Activated CD4-positive, alpha-beta T cell treated with anti-CD3 and anti-CD28 coated beads for 24 hours (primary cell): ENCODE results near the gene ATXN1.

Experiments used
- DNase-seq, 2 donors: peaks; one replicate each; pipeline ENCODE4 v3.0.0-alpha.2; 2020; ENCODE audit warnings: low read depth in 2 of 2

Gene ATXN1

DNA sequence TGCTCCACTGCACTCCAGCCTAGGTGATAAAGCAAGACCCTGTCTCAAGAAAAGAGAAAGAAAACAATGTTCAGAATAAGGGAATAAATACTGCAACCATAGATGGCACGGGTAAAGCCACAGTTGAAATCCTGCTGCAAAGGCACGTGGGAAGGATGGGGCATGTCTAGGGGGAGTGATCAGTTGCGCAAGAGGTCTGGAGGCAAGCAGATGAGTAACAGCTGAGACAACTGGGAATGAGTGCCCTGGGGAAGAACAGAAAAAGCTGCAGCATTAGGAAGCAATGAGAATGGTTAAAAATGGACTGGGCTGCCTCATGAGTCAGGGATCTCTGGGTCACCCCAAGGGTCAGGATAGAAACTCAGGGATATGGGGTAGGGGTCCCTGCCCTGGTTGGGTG is 426.6 kb downstream of the ATXN1 start:
- no peak for DNase-seq

DNA sequence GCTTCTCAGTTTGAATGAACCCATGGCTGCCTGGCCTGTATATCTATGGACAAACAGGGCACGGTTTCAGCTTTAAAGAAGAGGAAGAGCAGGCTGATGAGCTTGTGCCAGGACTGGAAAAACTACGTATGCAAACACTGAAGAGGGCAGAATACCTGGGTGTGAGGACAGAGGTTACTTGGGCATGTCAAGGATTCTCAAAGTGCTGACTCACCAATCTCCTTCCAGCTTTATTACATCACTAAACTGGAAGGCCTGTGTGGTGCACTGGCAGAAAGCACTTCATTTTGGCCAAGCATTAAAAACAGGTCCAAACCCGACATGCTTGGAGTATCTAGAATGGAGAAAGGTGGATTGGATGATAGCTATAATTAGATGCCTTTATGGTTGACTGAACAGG is 427.7 kb downstream of the ATXN1 start:
- DNase-seq, result no peak

DNA sequence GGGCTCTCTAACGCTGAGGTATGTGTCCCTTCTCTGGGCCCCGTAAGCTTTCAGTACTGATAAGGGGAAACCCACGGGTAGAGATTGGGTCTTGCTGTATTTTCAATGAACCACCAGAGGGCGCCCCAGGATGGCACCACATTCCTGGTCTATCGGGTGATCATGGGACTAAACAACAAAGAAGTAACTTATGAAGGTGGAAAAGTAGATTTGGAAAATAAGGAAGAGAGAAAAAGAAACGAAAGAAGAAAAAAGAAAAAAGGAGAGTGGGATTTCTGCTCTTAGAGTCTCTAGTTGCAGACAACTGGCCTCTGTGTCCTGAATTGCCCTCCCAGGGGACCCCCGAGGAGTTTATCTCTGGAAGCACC is 429.1 kb downstream of the ATXN1 start:
- peak; percentile 77 to 82 for DNase-seq

DNA sequence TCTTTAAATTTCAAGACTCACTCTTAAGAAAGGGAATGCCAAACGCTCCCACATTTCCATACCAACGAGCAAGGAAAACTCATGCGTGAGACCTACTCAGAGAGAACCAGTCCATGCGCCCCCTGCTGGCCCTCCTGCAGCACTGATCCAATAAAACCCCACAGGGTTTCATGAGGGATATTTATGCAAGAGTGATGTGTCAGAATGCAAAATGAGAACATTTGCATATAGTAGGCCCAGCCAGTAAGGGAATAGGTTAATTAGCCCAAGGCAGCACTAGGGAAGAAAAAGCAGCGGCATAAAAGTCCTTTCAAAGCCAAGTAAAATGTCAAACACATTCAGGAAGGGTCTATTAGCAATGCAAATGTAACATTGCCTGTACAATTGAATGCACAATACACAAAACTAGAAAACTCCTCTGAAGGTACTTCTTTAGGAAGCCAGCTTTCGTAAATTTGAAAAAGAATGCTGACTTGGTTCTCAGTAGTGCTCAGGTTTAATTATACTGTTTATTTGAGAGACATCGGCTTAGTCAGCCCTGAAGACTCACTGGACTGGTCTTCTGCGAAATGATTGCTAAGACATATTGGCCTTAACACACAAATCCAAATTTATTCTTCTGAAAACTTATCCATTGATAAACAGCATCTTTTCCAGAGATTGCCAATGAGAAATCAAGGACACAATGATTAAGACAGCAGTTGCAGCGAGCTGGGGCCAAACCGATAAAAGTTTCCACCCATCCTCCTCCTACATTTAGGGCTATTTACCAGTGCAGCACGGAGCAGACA is 429.7 kb downstream of the ATXN1 start:
- DNase-seq, result peak; percentile 49 to 57

DNA sequence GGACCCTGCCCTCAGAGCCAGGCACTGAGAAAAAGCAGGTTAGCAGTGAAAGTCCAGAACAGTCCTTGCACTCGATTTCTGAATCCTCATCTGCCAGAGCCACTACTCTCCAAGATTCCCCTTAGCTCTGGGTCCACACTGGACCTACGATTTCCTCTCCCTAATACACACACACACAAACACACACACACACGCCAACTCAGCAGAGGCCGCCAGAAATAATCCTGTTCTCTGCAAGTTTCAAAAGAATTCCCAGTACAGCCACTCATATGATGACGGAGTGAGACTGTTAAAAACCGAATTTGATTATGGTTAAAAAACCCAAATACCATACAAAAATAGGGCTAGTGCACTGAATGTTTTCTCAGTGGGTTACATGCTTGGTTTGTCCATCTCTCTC is 432.0 kb downstream of the ATXN1 start:
- no peak for DNase-seq

DNA sequence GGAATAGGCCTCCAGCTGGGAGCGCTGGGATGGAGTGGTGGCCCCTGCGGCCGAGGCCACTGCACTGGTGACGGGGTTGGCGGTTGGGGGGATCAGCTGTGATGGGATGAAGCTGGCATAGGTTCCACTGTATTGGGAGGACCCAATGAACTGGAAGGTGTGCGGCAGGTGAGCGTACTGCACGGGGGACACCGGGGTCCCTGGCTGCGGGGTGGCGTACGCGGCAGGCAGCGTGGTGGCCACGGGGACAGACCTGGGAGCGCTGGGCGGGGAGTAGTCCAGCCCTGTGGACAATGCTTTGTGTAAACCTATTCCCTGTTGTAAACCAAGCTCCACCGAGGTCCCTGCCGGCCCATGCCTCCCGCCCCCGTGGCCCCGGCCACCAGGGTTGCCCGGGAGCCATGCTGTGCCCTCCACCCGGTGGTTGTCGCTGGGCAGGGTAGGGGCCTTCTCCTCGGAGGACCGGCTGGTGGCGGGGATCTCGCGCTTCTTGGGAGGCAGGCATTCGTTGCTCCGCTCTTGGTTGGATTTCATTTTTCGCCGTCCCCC is 433.4 kb downstream of the ATXN1 start:
- DNase-seq, result no peak

DNA sequence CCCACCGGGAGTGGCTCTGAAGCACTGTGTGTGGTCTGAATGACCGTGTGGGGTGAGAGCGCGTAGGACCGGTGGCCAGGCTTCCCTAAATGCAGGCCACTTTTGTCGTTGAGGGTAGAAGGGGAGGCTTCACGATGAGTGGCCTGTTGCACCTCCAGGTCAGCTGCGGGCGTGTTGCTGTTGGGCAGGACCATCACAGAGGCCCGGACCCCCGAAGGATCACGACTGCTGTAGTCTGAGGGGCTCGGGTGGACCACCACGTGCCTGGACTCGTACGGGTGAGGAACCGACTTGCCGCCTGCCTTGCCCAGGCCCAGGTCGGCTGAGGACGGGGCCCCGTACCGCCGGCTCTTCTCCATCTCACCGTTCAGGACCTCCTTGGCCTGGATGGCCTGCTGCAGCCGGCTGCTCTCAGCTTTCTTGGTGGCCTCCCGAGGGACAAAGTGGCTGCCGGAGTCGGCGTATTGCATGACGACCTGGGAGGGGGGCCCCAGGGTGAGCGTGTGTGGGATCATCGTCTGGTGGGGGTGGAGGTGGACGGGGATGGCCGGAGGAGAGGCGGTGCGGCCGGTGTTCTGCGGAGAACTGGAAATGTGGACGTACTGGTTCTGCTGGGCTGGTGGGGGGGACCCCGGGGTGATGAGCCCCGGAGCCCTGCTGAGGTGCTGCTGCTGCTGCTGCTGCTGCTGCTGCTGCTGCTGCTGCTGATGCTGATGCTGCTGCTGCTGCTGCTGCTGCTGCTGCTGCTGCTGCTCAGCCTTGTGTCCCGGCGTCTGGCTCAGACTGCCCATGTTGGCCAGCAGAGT is 434.1 kb downstream of the ATXN1 start:
- DNase-seq, result no peak

DNA sequence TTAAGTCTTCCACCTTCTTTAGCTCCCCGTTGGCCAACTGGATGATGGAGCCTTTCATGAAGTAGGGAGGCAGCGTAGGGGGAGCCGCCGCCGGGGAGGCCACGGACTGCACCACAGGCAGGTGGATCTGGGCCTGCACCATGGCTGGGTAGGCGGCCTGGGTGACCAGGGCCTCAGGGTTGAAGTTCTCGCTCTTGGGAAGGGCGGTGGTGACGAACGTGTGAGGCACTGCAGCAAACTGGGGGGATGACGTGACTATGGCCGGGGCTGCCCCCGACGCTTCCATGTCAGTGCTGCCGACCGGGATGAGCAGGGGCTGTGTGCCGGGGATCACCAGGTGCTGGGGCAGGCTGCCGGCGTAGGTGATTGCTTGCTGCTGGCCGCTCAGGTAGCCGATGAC is 434.7 kb downstream of the ATXN1 start:
- DNase-seq, result no peak

DNA sequence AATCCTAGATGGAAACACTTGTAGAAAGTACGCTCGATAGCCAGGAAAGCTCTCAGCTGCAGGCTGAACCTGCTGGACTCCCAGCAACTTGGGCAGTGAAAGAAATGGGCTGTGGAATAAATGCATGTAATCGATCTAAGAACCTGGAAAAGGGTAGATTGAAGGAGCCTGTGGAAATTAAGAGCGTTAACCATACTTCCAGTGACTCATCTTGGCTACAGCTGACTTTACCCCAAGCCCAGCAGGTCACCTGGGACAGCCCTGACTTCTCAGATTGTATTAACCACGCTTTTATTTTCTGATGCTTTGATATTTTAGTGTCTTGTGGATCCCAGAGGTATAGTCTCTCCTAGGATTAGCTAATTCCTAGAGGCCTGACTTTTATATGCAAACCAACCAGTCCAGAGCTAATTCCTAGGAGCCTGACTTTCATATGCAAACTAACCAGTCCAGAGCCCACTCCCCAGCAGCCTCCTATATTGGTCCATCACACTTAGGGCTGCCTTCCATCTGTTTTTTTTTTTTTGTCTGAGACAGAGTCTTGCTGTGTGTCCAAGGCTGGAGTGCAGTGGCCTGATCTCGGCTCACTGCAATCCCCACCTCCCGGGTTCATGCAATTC is 436.5 kb downstream of the ATXN1 start:
- no peak for DNase-seq

DNA sequence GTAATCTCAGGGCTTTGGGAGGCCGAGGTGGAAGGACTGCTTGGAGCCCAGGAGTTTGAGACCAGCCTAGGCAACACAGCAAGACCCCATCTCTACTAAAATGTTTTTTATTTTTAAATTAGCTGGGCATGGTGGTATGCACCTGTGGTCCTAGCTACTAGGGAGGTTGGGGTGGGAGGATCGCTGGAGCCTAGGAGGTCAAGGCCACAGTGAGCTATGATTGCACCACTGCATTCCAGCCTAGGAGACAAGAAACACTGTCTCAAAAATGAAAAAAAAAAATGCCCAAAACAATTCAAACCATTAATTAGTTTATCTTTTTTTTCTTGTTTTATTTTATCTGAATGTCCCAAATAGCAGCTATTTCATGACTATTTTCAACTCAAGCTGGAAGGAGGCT is 437.1 kb downstream of the ATXN1 start:
- DNase-seq, result no peak

DNA sequence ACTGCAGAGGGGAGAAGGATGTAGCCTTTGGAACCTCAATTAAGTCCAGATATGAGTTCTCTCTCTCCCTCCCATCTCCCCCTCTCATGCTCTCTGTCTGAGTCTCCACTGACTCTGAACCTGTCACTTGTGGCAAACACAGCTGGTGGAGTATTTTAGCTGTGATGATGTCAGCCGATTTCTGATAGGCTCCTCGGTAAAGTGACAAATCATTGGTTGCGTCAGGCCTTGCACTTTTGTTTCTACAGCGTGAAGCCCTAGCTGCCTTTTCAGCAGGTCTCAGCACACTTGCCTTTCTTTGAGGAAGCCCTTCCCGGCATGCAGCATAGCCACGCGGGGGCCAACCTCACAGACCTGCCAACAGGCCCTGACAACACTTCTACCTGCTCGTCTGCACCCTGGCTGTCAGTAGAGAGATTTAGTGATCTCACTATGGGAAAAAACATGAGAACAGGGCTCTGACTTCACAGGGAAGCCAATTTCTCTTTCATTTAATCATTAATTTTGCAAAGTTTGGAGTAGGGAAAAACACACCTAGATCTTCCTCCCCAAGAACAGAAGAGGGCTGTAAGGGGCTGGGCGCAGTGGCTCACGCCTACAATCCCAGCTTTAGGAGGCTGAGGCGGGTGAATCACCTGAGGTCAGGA is 438.5 kb downstream of the ATXN1 start:
- DNase-seq, result peak; percentile 38 to 62

DNA sequence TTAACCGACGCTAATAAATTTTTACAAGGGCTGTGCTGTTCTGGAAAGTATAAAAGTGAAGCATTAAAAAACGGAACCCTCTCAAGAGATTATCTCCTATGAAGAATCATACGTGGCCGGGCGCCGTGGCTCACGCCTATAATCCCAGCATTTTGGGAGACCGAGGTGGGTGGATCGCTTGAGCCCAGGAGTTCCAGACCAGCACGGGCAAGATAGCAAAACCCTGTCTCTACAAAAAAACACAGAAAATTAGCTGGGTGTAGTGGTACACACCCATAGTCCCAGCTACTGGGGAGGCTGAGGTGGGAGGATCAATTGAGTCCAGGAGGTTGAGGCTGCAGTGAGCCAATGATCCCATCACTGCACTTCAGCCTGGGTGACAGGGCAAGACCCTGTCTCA is 439.4 kb downstream of the ATXN1 start:
- no peak for DNase-seq

DNA sequence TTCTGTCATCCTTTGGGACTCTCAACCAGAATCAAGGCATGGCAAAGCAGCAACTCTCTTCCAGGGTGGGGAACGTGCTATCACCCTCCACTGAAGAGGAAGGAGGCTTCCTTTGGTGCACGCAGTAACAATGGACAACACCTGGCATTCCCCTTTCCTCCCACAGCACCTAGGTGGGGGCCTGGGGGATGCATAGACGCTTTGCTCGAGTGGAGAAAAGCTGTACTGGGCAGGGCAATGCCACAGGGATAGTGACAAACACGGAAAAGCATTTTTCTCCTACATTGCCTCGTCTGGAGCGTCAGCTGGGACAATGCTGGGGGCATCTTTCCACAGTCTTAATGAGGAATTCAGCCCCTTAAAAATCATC is 439.9 kb downstream of the ATXN1 start:
- no peak for DNase-seq

DNA sequence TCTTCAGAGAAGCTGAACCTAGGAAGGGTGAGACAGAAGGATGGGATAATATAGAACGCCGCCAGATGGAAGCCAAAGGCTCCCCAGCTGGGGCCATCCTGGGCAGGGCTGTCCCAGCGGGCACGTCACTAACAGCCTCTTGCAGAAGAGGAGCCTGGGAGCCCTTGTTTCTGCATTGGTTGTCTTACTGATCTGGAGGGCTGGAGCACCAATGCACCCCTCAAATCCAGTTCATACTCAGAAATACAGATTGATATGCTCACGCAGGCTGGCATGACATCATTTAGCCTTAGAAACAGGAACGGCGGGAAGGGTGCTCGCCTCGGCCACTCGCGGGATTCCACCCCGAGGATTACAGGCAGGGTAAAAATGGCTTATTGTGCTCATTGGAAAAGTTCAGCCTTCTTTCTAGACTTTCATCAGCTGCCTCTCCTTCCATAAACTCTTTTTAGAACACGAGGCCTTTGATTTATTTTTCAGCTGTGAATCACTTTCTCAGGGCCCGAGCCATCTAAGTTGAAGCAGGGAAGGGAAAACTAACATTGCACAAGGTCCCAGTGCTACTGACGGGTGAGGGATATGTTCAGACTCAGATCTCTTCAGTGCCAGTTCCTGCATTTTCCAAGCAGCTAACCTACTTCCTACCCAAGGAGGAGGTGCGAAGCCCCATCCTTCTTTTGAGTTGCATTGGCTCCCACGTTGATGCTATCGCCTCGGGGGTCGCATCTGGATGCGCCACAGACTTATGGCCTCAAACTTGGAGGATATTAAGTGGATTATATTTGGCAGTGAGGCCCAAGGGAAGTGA is 440.5 kb downstream of the ATXN1 start:
- DNase-seq, result no peak

DNA sequence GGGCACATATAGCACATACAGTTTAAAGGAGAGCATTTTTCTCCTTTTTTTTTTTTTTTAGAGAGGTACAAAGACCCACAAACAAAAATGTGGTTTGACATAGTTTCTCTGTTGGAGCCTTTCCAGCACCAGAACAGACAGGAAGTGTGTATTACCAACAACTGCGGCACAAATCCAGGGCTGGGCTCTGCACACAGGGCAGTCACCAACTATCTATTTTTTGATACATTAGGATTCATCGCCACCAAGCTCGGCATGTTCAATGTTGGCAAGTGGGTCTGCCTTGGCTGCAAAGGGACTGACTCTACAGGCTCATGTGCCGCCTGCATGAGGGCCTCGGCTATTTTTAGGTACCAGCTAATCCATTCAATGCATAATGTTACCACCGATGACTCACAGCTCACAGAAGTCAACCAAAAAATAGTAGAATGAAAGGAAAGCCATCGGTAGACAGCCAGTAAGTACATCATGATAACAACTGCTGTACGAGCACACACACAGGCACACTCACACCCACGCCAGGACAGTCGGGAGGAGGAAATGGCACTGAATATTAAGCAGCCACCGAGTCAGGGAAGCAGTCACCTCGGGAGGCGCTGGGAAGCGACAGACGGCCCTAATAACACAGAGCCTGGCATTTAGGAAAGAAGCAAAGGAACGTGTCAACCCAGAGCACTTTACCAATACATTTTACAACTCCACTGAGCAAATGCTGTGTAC is 441.3 kb downstream of the ATXN1 start:
- peak; percentile 30 to 40 for DNase-seq

DNA sequence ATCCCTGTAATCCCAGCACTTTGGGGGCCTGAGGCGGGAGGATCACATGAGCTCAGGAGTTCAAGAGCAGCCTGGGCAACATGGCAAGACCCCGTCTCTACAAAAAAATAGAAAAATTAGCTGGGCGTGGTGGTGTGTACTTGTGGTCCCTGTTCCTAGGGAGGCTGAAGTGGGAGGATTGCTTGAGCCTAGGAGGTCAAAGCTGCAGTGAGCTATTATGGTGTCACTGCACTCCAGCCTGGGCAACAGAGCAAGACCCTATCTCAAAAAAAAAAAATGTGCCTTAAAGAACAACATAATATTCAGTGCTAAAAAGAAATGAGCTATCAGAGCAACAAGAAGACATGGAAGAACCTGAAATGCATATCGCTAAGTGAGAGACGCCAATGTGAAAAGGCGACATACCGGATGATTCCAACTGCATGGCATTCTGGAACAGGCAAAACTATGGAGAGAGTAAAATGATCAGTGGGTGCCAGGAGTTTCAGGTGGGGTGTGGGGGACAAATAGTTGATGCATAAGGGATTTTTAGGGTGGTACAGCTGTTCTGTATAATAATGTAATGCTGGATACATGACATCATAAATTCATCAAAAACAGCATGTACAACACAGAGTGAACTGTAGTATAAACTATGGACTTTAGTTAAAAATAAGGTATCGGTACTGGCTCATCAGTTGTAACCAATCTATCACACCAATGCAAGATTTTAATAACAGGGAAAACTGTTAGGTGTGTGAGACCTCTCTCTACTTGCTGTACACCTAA is 442.1 kb downstream of the ATXN1 start:
- no peak for DNase-seq

DNA sequence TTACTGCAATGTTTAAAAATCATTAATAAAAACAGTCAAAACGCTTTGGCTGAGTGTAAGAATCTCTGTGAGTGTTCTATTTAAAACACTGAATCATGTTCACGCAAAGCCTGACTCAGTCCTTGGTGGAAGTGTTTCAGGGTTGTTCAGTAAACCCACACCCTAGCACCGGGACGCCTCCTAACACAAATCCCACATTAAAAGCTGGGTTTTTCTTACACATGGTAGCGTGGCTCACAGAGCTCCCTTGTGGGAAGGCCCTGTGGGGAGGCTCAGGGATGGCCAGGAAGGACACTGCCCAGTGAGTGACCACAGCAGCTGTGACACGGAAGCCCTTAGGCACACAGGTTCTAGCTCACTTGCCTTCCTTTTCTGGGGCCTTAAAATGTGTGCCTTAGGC is 442.7 kb downstream of the ATXN1 start:
- peak in 1 of 2 donors; percentile 22 for DNase-seq

DNA sequence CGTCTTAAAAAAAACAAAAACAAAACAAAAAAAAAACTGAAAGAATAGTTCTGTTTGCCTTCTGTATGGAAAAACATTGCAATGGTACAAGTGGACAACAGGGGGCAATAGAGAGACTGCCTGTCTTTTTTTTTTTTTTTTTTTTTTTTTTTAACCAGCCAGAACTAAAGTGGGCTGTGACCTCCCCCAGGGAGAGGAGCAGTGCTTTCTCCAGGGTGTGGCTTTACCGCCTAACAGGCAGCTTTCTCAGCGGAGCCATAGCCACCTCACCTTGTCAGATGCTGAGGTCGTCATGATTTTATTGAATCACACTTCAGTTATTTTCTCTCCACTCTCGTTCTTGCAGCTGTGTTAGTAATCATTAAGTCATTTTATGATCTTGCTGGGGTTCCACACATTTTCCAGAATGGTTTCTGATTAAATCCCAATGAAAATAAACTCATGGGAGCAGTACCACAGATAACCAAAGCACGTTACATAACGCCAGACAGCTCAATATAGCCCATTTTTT is 444.5 kb downstream of the ATXN1 start:
- DNase-seq, result no peak

DNA sequence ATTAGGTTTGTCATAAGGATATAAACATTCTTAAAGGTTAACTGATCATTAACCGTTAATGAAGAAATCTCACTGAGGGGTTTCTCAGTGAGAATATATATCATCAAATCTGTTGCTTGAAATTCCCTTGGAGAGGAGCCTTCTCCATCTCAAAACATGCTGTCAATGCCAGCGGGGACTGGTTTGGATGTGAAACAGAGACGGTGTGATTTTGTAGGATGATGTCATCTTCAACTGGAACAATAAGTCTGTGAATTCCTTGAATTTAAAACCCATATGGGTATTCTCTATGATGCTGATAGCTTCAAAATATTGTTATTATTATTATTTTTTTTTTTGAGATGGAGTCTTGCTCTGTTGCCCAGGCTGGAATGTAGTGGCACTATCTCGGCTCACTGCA is 447.0 kb downstream of the ATXN1 start:
- no peak for DNase-seq

DNA sequence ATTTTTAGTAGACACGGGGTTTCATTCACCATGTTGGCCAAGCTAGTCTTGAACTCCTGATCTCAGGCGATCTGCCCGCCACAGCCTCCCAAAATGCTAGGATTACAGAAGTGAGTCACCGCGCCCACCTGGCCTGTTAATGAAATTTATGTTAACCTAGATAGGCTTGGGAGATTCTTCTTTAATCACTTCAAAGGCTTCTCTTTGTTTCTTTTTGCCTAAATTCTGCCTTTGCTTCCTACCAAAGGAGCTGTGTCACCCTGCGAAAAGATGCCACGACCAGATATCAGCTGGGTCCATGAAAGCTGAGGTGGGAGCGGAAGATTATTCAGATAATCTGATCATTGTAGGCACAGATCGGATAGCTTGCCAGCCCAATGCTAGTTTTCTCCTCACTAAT is 447.5 kb downstream of the ATXN1 start:
- DNase-seq, result no peak
